ENCODE measurements around the gene CDY2B.
"Not testable (repeated sequence)": the region's sequence is repeated elsewhere in the genome, so short reads cannot be mapped to it uniquely, and the experiment has no call there.

CDY2B gene

GRCh38 chrY:17880120-17880519, at the start of gene CDY2B:
CDY2B (minus strand) TSS chrY:17880220; CDS start chrY:17879892, 328 bp downstream.
- DNase-seq = not testable (repeated sequence)

GRCh38 chrY:17908009-17908408, 28.0 kb upstream of the CDY2B start:
- not testable (repeated sequence) for DNase-seq

GRCh38 chrY:17907351-17907750, 27.3 kb upstream of the CDY2B start:
- not testable (repeated sequence) for DNase-seq

GRCh38 chrY:17881697-17882096, 1.7 kb upstream of the CDY2B start:
- DNase-seq = not testable (repeated sequence)

GRCh38 chrY:17876767-17877166, 3.3 kb downstream of the CDY2B start:
- DNase-seq = not testable (repeated sequence)

- DNase-seq = not testable (repeated sequence)
Observed at GRCh38 chrY:17875401-17875800, 4.6 kb downstream of the CDY2B start.

GRCh38 chrY:17871194-17871903, 8.7 kb downstream of the CDY2B start:
- not testable (repeated sequence) for DNase-seq

GRCh38 chrY:17870737-17871136, 9.3 kb downstream of the CDY2B start:
- not testable (repeated sequence) for DNase-seq

- not testable (repeated sequence) for DNase-seq
Observed at GRCh38 chrY:17867850-17868249, 12.2 kb downstream of the CDY2B start.

- not testable (repeated sequence) for DNase-seq
Observed at GRCh38 chrY:17860634-17861033, 19.4 kb downstream of the CDY2B start.

- DNase-seq = not testable (repeated sequence)
Observed at GRCh38 chrY:17856963-17857848, 22.8 kb downstream of the CDY2B start.

GRCh38 chrY:17856508-17856907, 23.5 kb downstream of the CDY2B start:
- DNase-seq = not testable (repeated sequence)

- not testable (repeated sequence) for DNase-seq
Observed at GRCh38 chrY:17849131-17849530, 30.9 kb downstream of the CDY2B start.

GRCh38 chrY:17832149-17832548, 47.9 kb downstream of the CDY2B start:
- DNase-seq = not testable (repeated sequence)
